ENCODE measurements around the gene PTTG2.

- TF ChIP-seq CTCF (optimal IDR thresholded peaks at IDR 0.05 in 1 of 3, IDR thresholded peaks at IDR 0.05 in 1 of 3, conservative IDR thresholded peaks at IDR 0.05 in 1 of 3; ENCODE audit: extremely low read depth in 1 of 3, insufficient read depth in 2 of 3, low read length in 3 of 3) (no peak), EZH2 (IDR thresholded peaks at IDR 0.05; ENCODE audit: low read length) (no peak)
These were observed 8.5 kb upstream of the PTTG2 start for GRCh38 chr4:37951461-37952352.
